ENCODE results near the gene LRRC58.

Gene LRRC58

GRCh38 chr3:120280026-120280425 is 69.1 kb downstream of the LRRC58 start:
- H3K4me1 ChIP-seq, result peaks cover 0 to 5% (median 2%) of the 10 kb centered on the region in 4 donors
- H3K27me3 ChIP-seq, result no peaks in the 10 kb centered on the region
- no peak for TF ChIP-seq CTCF (IDR thresholded peaks at IDR 0.05)
- no peak overlapping the region for H3K4me3 ChIP-seq
- H3K27ac ChIP-seq, result no peak overlapping the region
- H3K36me3 ChIP-seq, result no peaks in the 10 kb centered on the region
- no peak for DNase-seq
- no peaks in the 10 kb centered on the region for H3K9me3 ChIP-seq
- intact Hi-C loops (cut with DNase I; ENCODE audit: low total_unique reads), result no loop called here

GRCh38 chr3:120276767-120277166 is 72.4 kb downstream of the LRRC58 start:
- TF ChIP-seq CTCF (IDR thresholded peaks at IDR 0.05), result no peak
- H3K4me3 ChIP-seq, result no peak overlapping the region
- H3K27ac ChIP-seq, result no peak overlapping the region
- DNase-seq, result no peak
- H3K27me3 ChIP-seq, result no peaks in the 10 kb centered on the region
- intact Hi-C loops (cut with DNase I; ENCODE audit: low total_unique reads), result no loop called here
- H3K9me3 ChIP-seq, result no peaks in the 10 kb centered on the region
- H3K4me1 ChIP-seq, result no peaks in the 10 kb centered on the region
- H3K36me3 ChIP-seq, result no peaks in the 10 kb centered on the region

GRCh38 chr3:120275618-120276017 is 73.5 kb downstream of the LRRC58 start:
- H3K27ac ChIP-seq, result no peak overlapping the region
- DNase-seq, result no peak
- H3K27me3 ChIP-seq, result no peaks in the 10 kb centered on the region
- no peaks in the 10 kb centered on the region for H3K4me1 ChIP-seq
- TF ChIP-seq CTCF (IDR thresholded peaks at IDR 0.05), result no peak
- no peaks in the 10 kb centered on the region for H3K9me3 ChIP-seq
- intact Hi-C loops (cut with DNase I; ENCODE audit: low total_unique reads), result no loop called here
- no peaks in the 10 kb centered on the region for H3K36me3 ChIP-seq
- H3K4me3 ChIP-seq, result no peak overlapping the region

GRCh38 chr3:120274739-120275167 is 74.4 kb downstream of the LRRC58 start:
- DNase-seq, result no peak
- intact Hi-C loops (cut with DNase I; ENCODE audit: low total_unique reads), result no loop called here
- no peak for TF ChIP-seq CTCF (IDR thresholded peaks at IDR 0.05)

More at GRCh38 chr3:120274739-120275167, 74.4 kb downstream of the LRRC58 start:
- no peaks in the 10 kb centered on the region for H3K27me3 ChIP-seq
- no peaks in the 10 kb centered on the region for H3K4me1 ChIP-seq
- H3K9me3 ChIP-seq, result no peaks in the 10 kb centered on the region
- no peak overlapping the region for H3K27ac ChIP-seq
- no peaks in the 10 kb centered on the region for H3K36me3 ChIP-seq
- H3K4me3 ChIP-seq, result no peak overlapping the region

Measured in tibial artery (tissue), 4 donors.